ENCODE results near the gene C9orf152. TPM values are rescaled to one million over a fixed set of nuclear protein-coding genes. Genes with fewer than 3 reads are reported as not detected.

The C9orf152 gene
- total and polyA plus RNA-seq, 2 of the 13 experiments (the other 11 are each of a cell fraction or from before 2014, with no cell fraction given) = 0.24 to 0.48 TPM

- TF ChIP-seq PRDM4 (CRISPR knock-in tag; IDR thresholded peaks at IDR 0.05; ENCODE audit: borderline replicate concordance) (no peak), ZNF281 (CRISPR knock-in tag; IDR thresholded peaks at IDR 0.05; ENCODE audit: borderline replicate concordance) (no peak), FOXO1 (CRISPR knock-in tag; IDR thresholded peaks at IDR 0.05) (no peak), SAP130 (CRISPR knock-in tag; IDR thresholded peaks at IDR 0.05; ENCODE audit: low read depth) (peak; percentile 43; the same call in 1 of the 2 replicates), ZNF280D (CRISPR knock-in tag; IDR thresholded peaks at IDR 0.05) (0 out of 2 replicates have a peak, but pooled peaks have one; percentile 13), ZNF292 (CRISPR knock-in tag; IDR thresholded peaks at IDR 0.05; ENCODE audit: borderline replicate concordance, low read depth) (peak; percentile 53; the same call in 1 of the 2 replicates), ADNP (CRISPR knock-in tag; IDR thresholded peaks at IDR 0.05) (peak; percentile 78), ZNF737 (CRISPR knock-in tag; IDR thresholded peaks at IDR 0.05; ENCODE audit: borderline replicate concordance) (peak; percentile 83; the same call in 1 of the 2 replicates), ZNF33A (CRISPR knock-in tag; IDR thresholded peaks at IDR 0.05; ENCODE audit: borderline replicate concordance) (no peak), UBTF (CRISPR knock-in tag; IDR thresholded peaks at IDR 0.05) (peak; percentile 29; the same call in 1 of the 2 replicates), SSRP1 (CRISPR knock-in tag; IDR thresholded peaks at IDR 0.05) (peak; percentile 90; the same call in 1 of the 2 replicates), SIX1 (CRISPR knock-in tag; IDR thresholded peaks at IDR 0.05; ENCODE audit: borderline replicate concordance) (no peak), KLF16 (CRISPR knock-in tag; IDR thresholded peaks at IDR 0.05) (peak in 1 of 2 experiments; percentile 17; a peak in 1 of 4 replicates), ZBTB38 (CRISPR knock-in tag; IDR thresholded peaks at IDR 0.05) (no peak), ZIK1 (CRISPR knock-in tag; IDR thresholded peaks at IDR 0.05; ENCODE audit: borderline replicate concordance, low read depth) (0 out of 2 replicates have a peak, but pooled peaks have one; percentile 37), MIXL1 (CRISPR knock-in tag; IDR thresholded peaks at IDR 0.05) (no peak), ZNF33B (CRISPR knock-in tag; IDR thresholded peaks at IDR 0.05) (no peak)
These were observed 49.3 kb upstream of the C9orf152 start (continued) for GRCh38 chr9:110257097-110257841.

All from HepG2 (cell line).